SK-N-SH (cell line): ENCODE results near the gene ACBD6. TPM values are rescaled to one million over a fixed set of nuclear protein-coding genes. Genes with fewer than 3 reads are reported as not detected.

ENCODE experiments used
- CTCF ChIA-PET: fragments of 300-600, 350-600 bp; formaldehyde crosslinking; extraction: SDS; loops from one replicate; lab custom pipeline; 2021; lab: Yijun Ruan, JAX
- POLR2A ChIA-PET: fragments of 350-600 bp; sonication (Branson Sonifier 250); formaldehyde crosslinking; extraction: SDS; loops from one replicate; lab custom pipeline; 2020; ENCODE audit warnings: antibody characterized with exemption, inconsistent platforms; lab: Yijun Ruan, JAX
- DNase-seq: peaks from one replicate; pipeline ENCODE4 v3.0.0; 2012
- H2AFZ ChIP-seq: fragments of 200-600 bp; sonication (generic); 2 replicates; pipeline ENCODE4 v1.8.1; 2016; ENCODE audit warnings: antibody characterized with exemption, mild to moderate bottlenecking, low read depth
- H3F3A ChIP-seq: fragments of 200-600 bp; sonication (generic); replicated peaks from 2 replicates; pipeline ENCODE3; 2016; ENCODE audit warnings: antibody characterized with exemption, mild to moderate bottlenecking; ENCODE audit not compliant: insufficient read depth
- H3K27ac ChIP-seq, 2 experiments: fragments of 200-500 bp in 1 of 2; fragments of 200-600 bp in 1 of 2; sonication (Bioruptor generic) in 1 of 2; sonication (generic), shearing (Covaris generic) in 1 of 2; 2 replicates each; pipeline versions ENCODE4 v1.5.1 to v1.6.1; 2014 to 2016; ENCODE audit warnings: low read depth in 2 of 2, inconsistent platforms in 1 of 2, low read length in 1 of 2, mild to moderate bottlenecking in 1 of 2, mixed read lengths in 1 of 2
- H3K27me3 ChIP-seq: fragments of 200-600 bp; sonication (generic), shearing (Covaris generic); 2 replicates; pipeline ENCODE4 v1.6.1; 2016; ENCODE audit warnings: mixed run types; ENCODE audit not compliant: insufficient read depth
- H3K36me3 ChIP-seq, 2 experiments: fragments of 200-500 bp in 1 of 2; fragments of 200-600 bp in 1 of 2; sonication (Bioruptor generic) in 1 of 2; sonication (generic) in 1 of 2; replicated peaks in 1 of 2; 2 replicates each; pipeline versions ENCODE3 to v1.5.1; 2014 to 2016; ENCODE audit warnings: low read length in 1 of 2, mild to moderate bottlenecking in 1 of 2; ENCODE audit not compliant: insufficient read depth in 2 of 2, control insufficient read depth in 1 of 2
- H3K4me1 ChIP-seq, 2 experiments: fragments of 200-500 bp in 1 of 2; fragments of 200-600 bp in 1 of 2; sonication (Bioruptor generic) in 1 of 2; sonication (generic), shearing (Covaris generic) in 1 of 2; 2 replicates each; pipeline versions ENCODE4 v1.5.1 to v1.6.1; 2014 to 2016; ENCODE audit warnings: low read depth in 1 of 2, low read length in 1 of 2, mixed run types in 1 of 2; ENCODE audit not compliant: insufficient read depth in 2 of 2, control insufficient read depth in 1 of 2
- H3K4me2 ChIP-seq: fragments of 200-600 bp; sonication (generic), shearing (Covaris generic); 2 replicates; pipeline ENCODE4 v1.6.1; 2017; ENCODE audit warnings: mixed run types
- H3K4me3 ChIP-seq, 2 experiments: fragments of 200-500 bp in 1 of 2; fragments of 200-600 bp in 1 of 2; sonication (Bioruptor generic) in 1 of 2; sonication (generic), shearing (Covaris generic) in 1 of 2; 2 replicates each; pipeline versions ENCODE4 v1.5.1 to v1.8.1; 2014 to 2016; ENCODE audit warnings: low read depth in 2 of 2, inconsistent platforms in 1 of 2, low read length in 1 of 2, mild to moderate bottlenecking in 1 of 2, mixed read lengths in 1 of 2, moderate library complexity in 1 of 2
- H3K79me2 ChIP-seq: fragments of 200-600 bp; sonication (generic); 2 replicates; pipeline ENCODE4 v1.8.1; 2017; ENCODE audit warnings: mild to moderate bottlenecking; ENCODE audit not compliant: insufficient read depth
- H3K9ac ChIP-seq: fragments of 200-600 bp; sonication (generic); 2 replicates; pipeline ENCODE4 v1.6.1; 2017; ENCODE audit warnings: mixed run types
- H3K9me2 ChIP-seq: fragments of 200-600 bp; sonication (generic); 2 replicates; pipeline ENCODE4 v1.6.1; 2017; ENCODE audit warnings: mixed run types
- H3K9me3 ChIP-seq: fragments of 200-600 bp; sonication (generic); 2 replicates; pipeline ENCODE4 v1.6.1; 2017; ENCODE audit warnings: mixed run types, mild to moderate bottlenecking, moderate library complexity
- H4K20me1 ChIP-seq: fragments of 200-600 bp; sonication (generic); 2 replicates; pipeline ENCODE4 v1.6.1; 2017; ENCODE audit warnings: mild to moderate bottlenecking, mixed run types; ENCODE audit not compliant: insufficient read depth
- CHD2 ChIP-seq: fragments of 150-350 bp; IDR thresholded peaks from 2 replicates; pipeline ENCODE4 v1.6.1; 2018; ENCODE audit warnings: low read length; ENCODE audit not compliant: partially characterized antibody
- CTCF ChIP-seq: fragments of 200-600 bp; sonication (generic); IDR thresholded peaks from 2 replicates; pipeline ENCODE4 v1.6.1; 2017; ENCODE audit warnings: antibody characterized with exemption, mild to moderate bottlenecking, moderate library complexity
- ELF1 ChIP-seq: IDR thresholded peaks from 2 replicates; pipeline ENCODE4 v1.4.0; 2012
- EP300 ChIP-seq, 2 experiments: IDR thresholded peaks; 2 replicates each; pipeline versions ENCODE4 v1.4.0 to v1.6.1; 2012; ENCODE audit warnings: borderline replicate concordance in 1 of 2, low read depth in 1 of 2, low read length in 1 of 2
- FOXM1 ChIP-seq: IDR thresholded peaks from 2 replicates; pipeline ENCODE4 v1.4.0; 2012; ENCODE audit warnings: low read depth, mild to moderate bottlenecking
- MXI1 ChIP-seq: IDR thresholded peaks from 2 replicates; pipeline ENCODE4 v1.6.1; 2012; ENCODE audit warnings: mild to moderate bottlenecking, low read depth, low read length, improper control_type of control experiment
- NFIC ChIP-seq: IDR thresholded peaks from 2 replicates; pipeline ENCODE4 v1.4.0; 2012; ENCODE audit warnings: borderline replicate concordance
- NRF1 ChIP-seq: IDR thresholded peaks from 2 replicates; pipeline ENCODE4 v1.6.1; 2012; ENCODE audit warnings: low read depth, mild to moderate bottlenecking, low read length
- PBX3 ChIP-seq: IDR thresholded peaks from 2 replicates; pipeline ENCODE4; 2012
- POLR2AphosphoS5 ChIP-seq: IDR thresholded peaks from 2 replicates; pipeline ENCODE4 v1.6.1; 2012; ENCODE audit warnings: low read depth, low read length
- RCOR1 ChIP-seq: fragments of 150-350 bp; IDR thresholded peaks from 2 replicates; pipeline ENCODE4 v1.6.1; 2017; ENCODE audit warnings: antibody characterized with exemption, low read length
- SIN3A ChIP-seq: IDR thresholded peaks from 2 replicates; pipeline ENCODE4 v1.6.1; 2012; ENCODE audit warnings: low read depth, mild to moderate bottlenecking, low read length, moderate library complexity, borderline replicate concordance
- TAF1 ChIP-seq: IDR thresholded peaks from 2 replicates; pipeline ENCODE4 v1.6.1; 2012; ENCODE audit warnings: low read depth, mild to moderate bottlenecking, low read length, moderate library complexity, borderline replicate concordance
- TCF12 ChIP-seq: IDR thresholded peaks from 2 replicates; pipeline ENCODE4 v1.4.0; 2012
- USF1 ChIP-seq: IDR thresholded peaks from 2 replicates; pipeline ENCODE4 v1.4.0; 2012; ENCODE audit warnings: low read depth, borderline replicate concordance
- USF2 ChIP-seq: fragments of 150-350 bp; IDR thresholded peaks from 2 replicates; pipeline ENCODE4 v1.6.1; 2017; ENCODE audit warnings: antibody characterized with exemption, low read length, low read depth, borderline replicate concordance
- YY1 ChIP-seq: IDR thresholded peaks from 2 replicates; pipeline ENCODE4 v1.4.0; 2012; ENCODE audit warnings: low read depth, mild to moderate bottlenecking
- WGBS: methylation state at CpG from one replicate; pipeline ENCODE4 v1.1.6; 2017; ENCODE audit warnings: low lambda C conversion rate; 5-methylcytosine and 5-hydroxymethylcytosine counted together
- polyA plus RNA-seq, 3 experiments: library from polyadenylated mRNA; depleted of rRNA; stranded (reverse); fragments of >200 nt; gene quantifications; 2 replicates each; pipeline ENCODE4 v1.2.3, GENCODE V29; 2012

The ACBD6 gene
- polyA plus RNA-seq, 1 of the 3 experiments (the other 2 are of a cell fraction): 60.9 TPM

- TF ChIP-seq EP300 (IDR thresholded peaks at IDR 0.05; ENCODE audit: borderline replicate concordance in 1 of 2, low read depth in 1 of 2, low read length in 1 of 2): no peak
- no peak for TF ChIP-seq FOXM1
Observed at GRCh38 chr1:180380259-180381183, 121.9 kb downstream of the ACBD6 start (continued).

- H3K9ac ChIP-seq: no peak overlapping the region
- H3K36me3 ChIP-seq: peaks cover 2 to 14% of the 10 kb centered on the region in 2 experiments
- WGBS: 96% methylated on average over 3 of the region's 3 CpGs
- H4K20me1 ChIP-seq: no peaks in the 10 kb centered on the region
- no peak overlapping the region for H3K4me3 ChIP-seq
- H3K9me3 ChIP-seq: peaks cover 21% of the 10 kb centered on the region
- H3K27ac ChIP-seq: no peak overlapping the region
- H3K9me2 ChIP-seq: no peaks in the 10 kb centered on the region
- H3K79me2 ChIP-seq: peaks cover 54% of the 10 kb centered on the region
- POLR2A ChIA-PET: no interaction called here
- peaks cover 11% of the 10 kb centered on the region for H3F3A ChIP-seq
- H3K4me1 ChIP-seq: no peaks in the 10 kb centered on the region
- CTCF ChIA-PET: interaction anchor here (0.8 kb wide), 1 partner anchor 10 kb away, joined by 5 read pairs; no protein-coding TSS in a partner anchor
- H2AFZ ChIP-seq: no peak overlapping the region
- H3K4me2 ChIP-seq: no peak overlapping the region
- TF ChIP-seq RCOR1 (no peak), ELF1 (no peak), PBX3 (no peak), TCF12 (no peak), CHD2 (no peak), EP300 (IDR thresholded peaks at IDR 0.05; ENCODE audit: borderline replicate concordance in 1 of 2, low read depth in 1 of 2, low read length in 1 of 2) (no peak), NFIC (no peak), CTCF (no peak), YY1 (no peak), FOXM1 (no peak)
- no peak for DNase-seq
- H3K27me3 ChIP-seq: no peaks in the 10 kb centered on the region
Observed at GRCh38 chr1:180376800-180377199, 125.6 kb downstream of the ACBD6 start.

- no peak for DNase-seq
- CTCF ChIA-PET: interaction anchor here (0.8 kb wide), 1 partner anchor 10 kb away, joined by 5 read pairs; no protein-coding TSS in a partner anchor
- Histone ChIP-seq H3K4me2 (no peak overlapping the region), H3F3A (peaks cover 6% of the 10 kb centered on the region), H3K4me1 (no peaks in the 10 kb centered on the region), H3K27ac (no peak overlapping the region), H4K20me1 (no peaks in the 10 kb centered on the region), H2AFZ (no peak overlapping the region), H3K9me2 (no peaks in the 10 kb centered on the region), H3K9ac (no peak overlapping the region), H3K79me2 (peaks cover 49% of the 10 kb centered on the region), H3K27me3 (no peaks in the 10 kb centered on the region), H3K4me3 (no peak overlapping the region), H3K36me3 (peaks cover 2 to 14% of the 10 kb centered on the region in 2 experiments), H3K9me3 (peaks cover 21% of the 10 kb centered on the region)
- POLR2A ChIA-PET: no interaction called here
- 90% methylated on average over 1 of the region's 1 CpG for WGBS
- TF ChIP-seq SIN3A (no peak), MXI1 (no peak), USF2 (no peak), CTCF (no peak), NRF1 (no peak), RCOR1 (no peak), YY1 (no peak), POLR2AphosphoS5 (no peak), NFIC (no peak), USF1 (no peak), TAF1 (no peak)
Observed at GRCh38 chr1:180376253-180376652, 126.1 kb downstream of the ACBD6 start.
